ENCODE results near the gene LRRC55. TPM values are rescaled to one million over a fixed set of nuclear protein-coding genes. Genes with fewer than 3 reads are reported as not detected.

The LRRC55 gene
- total and polyA plus RNA-seq, 2 donors (not counting 3 experiments of a cell fraction or from before 2014, with no cell fraction given): not detected

- Histone ChIP-seq H3K79me2 (ENCODE audit: control insufficient read depth, insufficient read depth, low read length) (no peaks in the 10 kb centered on the region), H4K20me1 (replicated peaks; ENCODE audit: control insufficient read depth, extremely low read depth, insufficient read depth, low read length) (no peaks in the 10 kb centered on the region), H3K9ac (replicated peaks; ENCODE audit: extremely low read depth, insufficient read depth, low read length) (no peak overlapping the region), H2AFZ (ENCODE audit: low read depth, low read length) (no peak overlapping the region), H3K27me3 (ENCODE audit: control insufficient read depth in 2 of 2, insufficient read depth in 2 of 2, low read length in 2 of 2) (peaks cover 0 to 4% of the 10 kb centered on the region in 2 experiments), H3K9me3 (replicated peaks; ENCODE audit: control insufficient read depth, insufficient read depth, low read length) (no peaks in the 10 kb centered on the region), H3K9me1 (replicated peaks; ENCODE audit: control insufficient read depth, extremely low read depth, insufficient read depth, low read length) (no peaks in the 10 kb centered on the region), H3K4me2 (ENCODE audit: insufficient read depth, low read length) (no peak overlapping the region), H3K4me1 (ENCODE audit: control insufficient read depth, extremely low read depth, insufficient read depth, low read length) (no peaks in the 10 kb centered on the region), H3K36me3 (ENCODE audit: control insufficient read depth in 2 of 2, extremely low read depth in 1 of 2, insufficient read depth in 2 of 2, low read length in 2 of 2) (no peaks in the 10 kb centered on the region), H3K4me3 (replicated peaks in 1 of 3; ENCODE audit: insufficient read depth in 1 of 3, low read depth in 1 of 3, low read length in 3 of 3) (no peak overlapping the region), H3K27ac (ENCODE audit: insufficient read depth, low read depth, low read length) (no peak overlapping the region)
- POLR2A ChIA-PET: no interaction called here
- FAIRE-seq (no peak), DNase-seq (ENCODE audit: low read depth, low spot score) (no peak)
- no peak for TF ChIP-seq MAX (IDR thresholded peaks at IDR 0.05; ENCODE audit: insufficient read depth, insufficient read length)
- TF ChIP-seq JUN (IDR thresholded peaks at IDR 0.05; ENCODE audit: borderline replicate concordance, insufficient read depth, insufficient read length, low read depth): no peak
- no peak for TF ChIP-seq CTCF (IDR thresholded peaks at IDR 0.05; ENCODE audit: extremely low read depth in 1 of 2, insufficient read depth in 1 of 2, low read depth in 1 of 2, low read length in 2 of 2)
- no peak for TF ChIP-seq FOS (IDR thresholded peaks at IDR 0.05; ENCODE audit: borderline replicate concordance, insufficient read depth, low read length)
- no peak for TF ChIP-seq POLR2AphosphoS5 (IDR thresholded peaks at IDR 0.05; ENCODE audit: insufficient read depth, low read depth, low read length)
- TF ChIP-seq EZH2 (IDR thresholded peaks at IDR 0.05; ENCODE audit: borderline replicate concordance, low read depth, low read length, severe bottlenecking): no peak
- TF ChIP-seq POLR2A (IDR thresholded peaks at IDR 0.05; ENCODE audit: low read depth, low read length): no peak
- TF ChIP-seq GATA2 (IDR thresholded peaks at IDR 0.05; ENCODE audit: insufficient read depth, insufficient read length, low read depth, low read length): no peak
- no peak for TF ChIP-seq MYC (IDR thresholded peaks at IDR 0.05; ENCODE audit: low read depth, low read length)
- CTCF ChIA-PET: interaction anchor here (0.9 kb wide), 1 partner anchor 86 kb away, joined by 4 read pairs; no protein-coding TSS in a partner anchor
- dilution Hi-C loops (cut with MboI; ENCODE audit: extremely low pct_ligation_motif_present, low sequenced_read_pairs) (no loop called here), intact Hi-C loops (cut with micrococcal nuclease) (loop anchor here (5.0 kb wide), 1 partner anchor 42 kb away; no protein-coding TSS in a partner anchor)
- BruUV-seq (replicated peaks): no TSS peak
Observed at GRCh38 chr11:57164317-57164716, 17.4 kb upstream of the LRRC55 start.

Data from endothelial cell of umbilical vein (primary cell).